GM19463 (cell line): Measurements from ENCODE around the gene GPRIN1.

ENCODE experiments used
- ATAC-seq: cut with Tn5 transposase; IDR thresholded peaks from one replicate; pipeline ENCODE4 v1.9.1; 2021; ENCODE audit warnings: mild to moderate bottlenecking, moderate library complexity; ENCODE audit not compliant: unreplicated experiment

GPRIN1 gene

GRCh38 chr5:176625512-176625911, 15.6 kb upstream of the GPRIN1 start:
- ATAC-seq, result no peak

GRCh38 chr5:176624938-176625337, 15.0 kb upstream of the GPRIN1 start:
- ATAC-seq, result no peak

DNA sequence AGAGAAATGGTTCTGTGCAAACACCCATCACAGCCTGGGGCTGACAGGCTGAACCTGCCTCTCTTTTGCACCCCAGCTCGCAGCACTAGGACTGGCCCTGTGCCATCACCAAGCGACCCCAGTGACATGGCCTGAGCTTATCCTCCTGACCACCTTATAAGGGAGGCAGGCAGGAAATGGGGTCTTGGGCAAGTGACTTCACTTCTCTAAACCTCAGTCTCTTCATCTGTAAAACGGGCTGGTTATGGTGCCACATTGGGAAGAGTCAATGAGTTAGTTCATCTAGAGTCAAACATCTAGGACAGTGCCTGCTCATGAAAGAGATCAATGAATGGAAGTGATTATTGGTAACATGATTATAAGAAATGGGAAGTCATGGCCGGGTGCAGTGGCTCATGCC, 14.2 kb upstream of the GPRIN1 start:
- ATAC-seq, result no peak

- ATAC-seq, result no peak
These were observed 11.7 kb upstream of the GPRIN1 start for GRCh38 chr5:176621661-176622079.

GRCh38 chr5:176620333-176620981, 10.5 kb upstream of the GPRIN1 start:
- no peak for ATAC-seq

DNA sequence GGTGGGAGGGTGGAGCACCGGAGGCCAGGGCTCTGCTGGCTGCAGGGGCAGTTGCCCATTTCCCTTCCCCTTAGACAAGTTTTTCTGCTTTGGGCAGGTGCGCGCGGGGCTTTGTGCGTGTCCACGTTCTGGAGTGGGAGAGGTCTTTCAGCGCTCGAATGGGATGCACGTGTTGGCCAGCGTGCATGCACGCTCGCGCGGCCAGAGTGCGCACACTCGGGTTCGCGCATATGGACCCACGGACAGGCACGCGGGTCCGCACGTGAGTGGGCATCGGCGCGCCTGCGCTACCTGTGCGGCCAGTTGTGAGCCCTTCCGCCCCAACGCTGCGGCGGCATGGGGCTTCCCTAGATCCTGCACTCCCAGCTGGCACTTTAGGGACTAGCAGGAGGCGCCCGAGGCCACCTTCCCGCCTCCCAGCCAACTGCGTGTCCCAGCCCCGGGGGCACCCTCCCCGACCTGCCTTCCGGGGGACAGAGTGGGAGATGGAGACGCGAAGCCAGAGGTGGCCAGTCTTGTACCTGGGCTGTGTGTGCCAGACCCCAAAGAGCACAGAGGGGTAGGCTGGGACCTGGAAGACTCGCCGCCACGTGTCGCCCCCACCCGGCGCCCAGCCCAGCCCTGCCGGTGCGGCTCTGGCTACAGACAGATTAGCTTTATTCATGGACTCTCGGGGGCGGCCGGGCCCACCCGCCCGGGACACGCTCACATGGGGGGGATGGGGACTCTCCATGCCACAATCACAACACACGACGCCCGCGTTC, 9.8 kb upstream of the GPRIN1 start:
- ATAC-seq, result no peak

- ATAC-seq, result no peak
These were observed 9.2 kb upstream of the GPRIN1 start for GRCh38 chr5:176619203-176619568.

- ATAC-seq, result no peak
These were observed 8.8 kb upstream of the GPRIN1 start for GRCh38 chr5:176618783-176619182.

DNA sequence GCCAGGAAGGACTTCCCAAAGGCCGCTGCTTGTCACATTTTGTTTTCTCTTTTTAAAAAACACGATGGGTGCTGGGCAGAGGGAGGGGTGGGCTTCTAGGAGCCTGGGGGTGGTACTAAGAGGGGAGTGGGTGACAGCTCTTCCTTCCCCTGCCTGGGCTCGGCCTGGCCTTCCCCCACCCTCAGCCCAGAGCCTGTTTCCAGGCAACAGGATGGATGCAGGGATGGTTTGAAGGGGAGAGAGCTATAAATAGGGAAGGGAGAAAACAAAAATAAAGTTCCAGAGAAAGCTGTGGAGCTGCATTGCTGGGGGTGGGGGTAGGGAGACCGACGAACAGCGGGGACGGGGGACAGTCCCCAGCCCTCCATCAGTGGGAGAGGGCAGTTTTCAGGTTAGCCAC, 6.6 kb upstream of the GPRIN1 start:
- ATAC-seq, result no peak

- no peak for ATAC-seq
These were observed 5.0 kb upstream of the GPRIN1 start for GRCh38 chr5:176614805-176615478.

GRCh38 chr5:176612855-176613254, 2.9 kb upstream of the GPRIN1 start:
- ATAC-seq, result no peak

GRCh38 chr5:176612008-176612407, 2.1 kb upstream of the GPRIN1 start:
- no peak for ATAC-seq

DNA sequence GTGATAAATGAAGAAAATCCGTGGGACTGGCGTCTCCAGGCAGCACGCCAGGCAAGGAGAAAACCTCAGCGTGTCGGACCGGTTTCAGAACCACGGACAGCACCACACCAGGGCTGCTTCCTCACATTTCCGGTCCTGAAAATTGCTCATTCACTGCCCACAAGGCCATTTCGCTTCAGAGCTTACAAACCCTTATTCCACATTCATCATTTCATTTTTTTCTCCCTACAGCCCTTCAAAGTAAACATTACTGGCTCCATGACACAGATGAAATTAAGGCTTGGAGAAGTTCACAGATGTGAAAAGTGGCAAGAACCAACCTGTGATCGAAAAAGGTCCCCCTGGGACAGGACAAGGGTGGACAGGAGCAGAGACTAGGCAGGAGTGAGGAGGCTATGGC, 1.5 kb upstream of the GPRIN1 start:
- no peak for ATAC-seq

DNA sequence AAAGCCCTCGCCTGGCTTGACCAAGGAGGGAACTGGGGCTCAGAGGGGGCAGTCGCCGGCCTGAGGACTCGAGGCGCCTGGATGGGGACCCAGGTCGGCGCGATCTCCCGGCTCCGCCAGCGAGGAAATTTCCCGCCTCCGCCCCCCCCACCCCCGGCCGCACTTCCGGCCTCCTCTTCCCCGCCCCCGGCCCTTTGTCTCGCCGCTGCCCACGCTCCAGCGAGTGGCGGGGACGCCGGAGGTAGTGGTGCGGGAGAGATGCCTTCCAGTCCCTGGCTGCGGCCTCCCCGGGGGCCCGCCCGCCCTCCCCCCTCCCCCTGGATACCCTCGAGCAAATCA, 448 bp upstream of the GPRIN1 start:
- ATAC-seq, result no peak

GRCh38 chr5:176608937-176609723, 826 bp downstream of the GPRIN1 start:
- ATAC-seq, result peak; percentile 24

DNA sequence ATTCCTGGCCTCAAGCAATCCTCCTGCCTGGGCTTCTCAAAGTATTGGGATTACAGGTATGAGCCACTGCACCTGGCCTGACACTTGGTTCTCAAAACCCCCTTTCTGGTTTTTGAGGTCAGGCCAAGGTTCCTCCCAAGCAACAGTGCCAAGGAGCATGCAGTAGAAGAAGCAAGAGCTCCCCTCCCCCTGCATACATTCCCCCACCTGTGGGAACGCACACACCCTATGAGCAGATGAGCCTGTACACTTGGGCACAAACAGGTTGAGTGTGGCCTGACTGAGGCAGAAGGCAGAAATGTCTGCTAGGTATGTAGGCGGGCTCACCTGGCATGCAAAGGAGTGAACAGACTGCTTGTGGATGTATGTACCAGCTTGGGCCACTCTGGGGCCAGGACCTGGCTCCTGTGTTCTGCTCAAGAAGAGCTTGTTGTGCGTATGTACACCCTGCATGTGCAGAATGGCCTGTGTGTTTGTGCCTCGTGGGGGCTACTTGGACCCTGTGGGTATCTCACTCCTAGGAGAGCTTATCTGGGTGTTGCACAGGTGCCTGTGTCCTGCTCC, 1.7 kb downstream of the GPRIN1 start:
- no peak for ATAC-seq

DNA sequence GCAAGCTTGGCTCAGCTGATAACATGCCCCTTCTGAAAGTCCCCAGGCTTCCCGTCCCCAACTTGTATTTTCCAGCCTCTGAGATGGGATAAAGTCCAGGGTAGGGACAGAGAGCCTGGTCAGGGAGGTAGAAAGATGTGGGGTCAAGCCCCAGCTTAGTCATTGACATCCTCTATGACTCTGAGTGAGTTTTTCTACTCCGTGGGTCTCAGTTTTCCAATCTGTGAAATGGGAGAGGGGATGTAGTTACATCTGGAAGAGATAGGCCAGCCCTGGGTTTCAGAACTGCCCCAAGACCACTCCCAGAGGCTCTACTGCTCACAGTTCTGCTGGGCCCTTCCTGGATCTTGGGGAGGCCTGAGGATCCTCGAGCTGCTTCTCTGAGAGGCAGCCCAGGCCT, 3.1 kb downstream of the GPRIN1 start:
- ATAC-seq, result no peak

DNA sequence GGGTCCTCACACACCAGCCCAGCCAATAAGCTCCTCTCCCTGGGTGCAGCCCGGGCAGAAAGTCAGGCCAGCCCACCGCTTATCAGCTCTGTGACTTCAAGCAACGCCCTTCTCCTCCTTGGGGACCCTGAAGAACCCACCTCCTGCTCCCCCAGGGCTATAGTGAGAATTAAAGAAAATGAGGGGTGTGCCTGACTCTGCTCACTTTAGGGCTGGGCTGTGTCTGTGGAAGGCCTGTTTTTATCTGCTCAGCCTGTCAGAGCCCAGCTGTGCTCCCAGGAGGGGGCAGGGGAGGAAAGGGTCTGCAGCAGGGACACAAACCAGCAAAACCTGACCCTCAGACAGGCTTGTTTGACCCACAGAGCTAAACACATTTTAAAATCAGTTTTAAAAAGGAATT, 3.9 kb downstream of the GPRIN1 start:
- no peak for ATAC-seq

- no peak for ATAC-seq
These were observed 6.9 kb downstream of the GPRIN1 start for GRCh38 chr5:176603091-176603490.

DNA sequence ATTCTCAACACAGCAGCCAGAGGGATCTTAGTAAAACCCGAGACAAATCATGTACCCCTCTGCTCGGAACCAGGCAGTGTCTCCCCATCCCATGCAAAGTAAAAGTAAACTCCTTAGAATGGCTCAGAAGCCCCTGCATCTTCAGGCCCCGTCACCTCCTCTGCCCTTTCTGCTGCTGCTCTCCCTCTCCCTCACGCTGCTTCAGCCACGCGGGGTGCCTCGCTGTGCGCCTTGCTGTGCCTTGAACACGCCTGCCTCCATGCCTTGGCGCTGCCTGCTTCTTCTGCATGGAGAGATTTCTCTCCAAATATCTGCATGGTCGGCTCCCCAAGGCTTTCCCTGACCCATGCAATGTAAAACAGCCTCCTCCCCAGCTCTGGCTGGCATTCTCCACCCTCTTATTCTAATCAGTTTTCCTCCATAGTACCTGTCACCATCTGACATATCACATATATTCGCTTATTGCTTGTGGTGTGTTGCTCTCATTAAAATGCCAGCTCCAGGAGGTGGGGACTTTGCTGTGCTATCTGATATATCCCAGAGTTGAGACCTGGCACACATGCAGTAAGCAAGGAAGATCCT, 8.0 kb downstream of the GPRIN1 start:
- ATAC-seq, result no peak
